ENCODE measurements around the gene MAPKAPK3.

The MAPKAPK3 gene

DNA sequence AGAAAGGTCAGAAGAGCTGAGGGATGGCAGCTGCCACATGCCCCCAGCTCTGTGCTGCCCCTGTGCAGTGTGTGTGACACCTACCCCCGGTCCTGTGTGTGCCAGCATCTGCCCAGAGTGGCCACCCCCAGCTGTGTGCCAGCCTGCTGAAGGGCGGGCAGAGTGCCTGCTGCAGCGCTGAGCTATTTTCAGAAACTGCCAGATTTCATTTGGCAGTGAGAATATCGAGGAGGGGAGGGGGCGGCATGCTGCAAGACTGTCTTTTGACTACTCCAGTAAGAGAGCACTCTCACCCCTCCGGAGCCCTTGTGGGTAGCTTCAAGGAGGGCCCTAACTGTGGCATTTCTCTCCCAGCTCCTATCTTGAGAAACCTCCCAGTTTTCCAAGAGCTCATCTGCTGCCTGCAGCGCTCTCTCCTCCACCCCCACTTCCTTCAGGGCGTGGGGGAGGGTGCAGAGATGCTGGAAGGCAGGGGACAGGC lies 32.5 kb downstream of the MAPKAPK3 start:
- Histone ChIP-seq H3K79me2 (ENCODE audit: control insufficient read depth, low read length) (no peaks in the 10 kb centered on the region), H3K36me3 (ENCODE audit: control insufficient read depth, low read length) (no peaks in the 10 kb centered on the region), H3K27ac (ENCODE audit: low read depth, low read length) (no peak overlapping the region), H3K27me3 (ENCODE audit: control insufficient read depth, low read length) (no peaks in the 10 kb centered on the region), H3K9me3 (ENCODE audit: control insufficient read depth, insufficient read depth, low read length) (no peaks in the 10 kb centered on the region), H3F3A (ENCODE audit: control insufficient read depth, insufficient read depth) (no peaks in the 10 kb centered on the region), H3K4me3 (ENCODE audit: low read length) (no peak overlapping the region), H3K4me2 (ENCODE audit: low read length) (no peak overlapping the region), H3K9me2 (replicated peaks; ENCODE audit: control insufficient read depth, low read length) (no peaks in the 10 kb centered on the region), H4K20me1 (ENCODE audit: control insufficient read depth, insufficient read depth, low read depth, low read length) (no peaks in the 10 kb centered on the region), H3K4me1 (ENCODE audit: control insufficient read depth, low read length) (no peaks in the 10 kb centered on the region)
- TF ChIP-seq EZH2phosphoT487 (IDR thresholded peaks at IDR 0.05; ENCODE audit: borderline replicate concordance, low read length): no peak
- TF ChIP-seq, protein P1, sequence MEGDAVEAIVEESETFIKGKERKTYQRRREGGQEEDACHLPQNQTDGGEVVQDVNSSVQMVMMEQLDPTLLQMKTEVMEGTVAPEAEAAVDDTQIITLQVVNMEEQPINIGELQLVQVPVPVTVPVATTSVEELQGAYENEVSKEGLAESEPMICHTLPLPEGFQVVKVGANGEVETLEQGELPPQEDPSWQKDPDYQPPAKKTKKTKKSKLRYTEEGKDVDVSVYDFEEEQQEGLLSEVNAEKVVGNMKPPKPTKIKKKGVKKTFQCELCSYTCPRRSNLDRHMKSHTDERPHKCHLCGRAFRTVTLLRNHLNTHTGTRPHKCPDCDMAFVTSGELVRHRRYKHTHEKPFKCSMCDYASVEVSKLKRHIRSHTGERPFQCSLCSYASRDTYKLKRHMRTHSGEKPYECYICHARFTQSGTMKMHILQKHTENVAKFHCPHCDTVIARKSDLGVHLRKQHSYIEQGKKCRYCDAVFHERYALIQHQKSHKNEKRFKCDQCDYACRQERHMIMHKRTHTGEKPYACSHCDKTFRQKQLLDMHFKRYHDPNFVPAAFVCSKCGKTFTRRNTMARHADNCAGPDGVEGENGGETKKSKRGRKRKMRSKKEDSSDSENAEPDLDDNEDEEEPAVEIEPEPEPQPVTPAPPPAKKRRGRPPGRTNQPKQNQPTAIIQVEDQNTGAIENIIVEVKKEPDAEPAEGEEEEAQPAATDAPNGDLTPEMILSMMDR (IDR thresholded peaks at IDR 0.05; ENCODE audit: low read depth, low read length, poor library complexity, severe bottlenecking): no peak

DNA sequence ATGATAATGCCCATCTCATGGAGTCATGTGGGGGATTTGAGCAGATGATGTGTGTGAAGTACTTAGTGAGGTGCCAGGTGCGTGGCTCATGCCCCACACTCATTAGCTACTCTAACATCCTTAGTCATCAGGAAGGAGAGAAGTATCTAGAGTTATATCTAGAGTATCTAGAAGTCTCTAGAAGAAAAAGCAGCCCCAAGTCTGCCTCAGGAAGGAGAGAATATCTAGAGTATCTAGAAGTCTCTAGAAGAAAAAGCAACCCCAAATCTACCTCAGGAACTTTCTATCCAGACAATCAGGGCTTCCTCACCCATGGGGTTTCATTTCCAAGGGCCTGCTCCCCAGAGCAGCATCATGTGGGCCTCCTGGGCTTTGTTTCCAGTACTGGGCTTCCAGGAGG lies 33.1 kb downstream of the MAPKAPK3 start:
- no peak overlapping the region for H3K4me2 ChIP-seq (ENCODE audit: low read length)
- no peaks in the 10 kb centered on the region for H3K27me3 ChIP-seq (ENCODE audit: control insufficient read depth, low read length)
- H3F3A ChIP-seq (ENCODE audit: control insufficient read depth, insufficient read depth): no peaks in the 10 kb centered on the region
- no peak for TF ChIP-seq EZH2phosphoT487 (IDR thresholded peaks at IDR 0.05; ENCODE audit: borderline replicate concordance, low read length)
- TF ChIP-seq, protein P1 (IDR thresholded peaks at IDR 0.05; ENCODE audit: low read depth, low read length, poor library complexity, severe bottlenecking): no peak
- no peaks in the 10 kb centered on the region for H3K4me1 ChIP-seq (ENCODE audit: control insufficient read depth, low read length)
- no peak overlapping the region for H3K4me3 ChIP-seq (ENCODE audit: low read length)
- H3K36me3 ChIP-seq (ENCODE audit: control insufficient read depth, low read length): no peaks in the 10 kb centered on the region
- no peak overlapping the region for H3K27ac ChIP-seq (ENCODE audit: low read depth, low read length)
- no peaks in the 10 kb centered on the region for H3K9me2 ChIP-seq (replicated peaks; ENCODE audit: control insufficient read depth, low read length)
- no peaks in the 10 kb centered on the region for H3K9me3 ChIP-seq (ENCODE audit: control insufficient read depth, insufficient read depth, low read length)
- no peaks in the 10 kb centered on the region for H3K79me2 ChIP-seq (ENCODE audit: control insufficient read depth, low read length)
- no peaks in the 10 kb centered on the region for H4K20me1 ChIP-seq (ENCODE audit: control insufficient read depth, insufficient read depth, low read depth, low read length)

DNA sequence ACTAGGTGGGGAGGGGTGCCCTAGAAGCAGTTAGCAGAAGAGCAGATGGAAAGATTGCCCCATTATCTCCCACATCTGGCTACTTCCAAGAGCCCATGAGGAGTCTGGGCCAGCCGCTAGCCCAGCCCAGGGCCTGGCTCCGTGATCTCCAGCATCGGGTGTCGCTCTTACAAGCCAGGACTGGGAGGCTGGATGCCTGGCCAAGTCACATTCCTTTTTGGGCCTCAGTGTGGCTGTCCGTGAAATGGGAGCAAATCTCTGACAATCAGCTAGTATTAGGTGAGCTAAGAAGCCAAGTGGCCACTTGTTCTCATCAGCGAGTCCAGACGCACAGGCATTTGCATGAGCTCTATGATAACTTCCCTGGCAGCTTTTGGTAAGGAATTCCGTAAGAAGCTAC lies 34.5 kb downstream of the MAPKAPK3 start:
- no peaks in the 10 kb centered on the region for H3F3A ChIP-seq (ENCODE audit: control insufficient read depth, insufficient read depth)
- H3K4me1 ChIP-seq (ENCODE audit: control insufficient read depth, low read length): no peaks in the 10 kb centered on the region
- H4K20me1 ChIP-seq (ENCODE audit: control insufficient read depth, insufficient read depth, low read depth, low read length): no peaks in the 10 kb centered on the region
- H3K27ac ChIP-seq (ENCODE audit: low read depth, low read length): no peak overlapping the region
- no peak overlapping the region for H3K4me3 ChIP-seq (ENCODE audit: low read length)
- no peaks in the 10 kb centered on the region for H3K27me3 ChIP-seq (ENCODE audit: control insufficient read depth, low read length)
- no peaks in the 10 kb centered on the region for H3K9me3 ChIP-seq (ENCODE audit: control insufficient read depth, insufficient read depth, low read length)
- TF ChIP-seq, protein P1 (IDR thresholded peaks at IDR 0.05; ENCODE audit: low read depth, low read length, poor library complexity, severe bottlenecking): no peak
- no peak for TF ChIP-seq EZH2phosphoT487 (IDR thresholded peaks at IDR 0.05; ENCODE audit: borderline replicate concordance, low read length)
- H3K36me3 ChIP-seq (ENCODE audit: control insufficient read depth, low read length): no peaks in the 10 kb centered on the region
- H3K9me2 ChIP-seq (replicated peaks; ENCODE audit: control insufficient read depth, low read length): no peaks in the 10 kb centered on the region
- no peak overlapping the region for H3K4me2 ChIP-seq (ENCODE audit: low read length)
- H3K79me2 ChIP-seq (ENCODE audit: control insufficient read depth, low read length): no peaks in the 10 kb centered on the region

All from DOHH2 (cell line).